NT2/D1 (cell line): ENCODE data around the gene UBE3C.

Experiments
- DNase-seq: peaks from one replicate; pipeline ENCODE4 v3.0.0-alpha.2; 2011; ENCODE audit warnings: low read depth, low spot score
- H3K27me3 ChIP-seq: 2 replicates; pipeline ENCODE4 v1.6.0; 2011; ENCODE audit warnings: mild to moderate bottlenecking; ENCODE audit not compliant: insufficient read length, insufficient read depth
- H3K36me3 ChIP-seq: 2 replicates; pipeline ENCODE4 v1.6.1; 2011; ENCODE audit warnings: mild to moderate bottlenecking, low read length, mixed read lengths; ENCODE audit not compliant: insufficient read depth, insufficient read length
- H3K4me1 ChIP-seq: 2 replicates; pipeline ENCODE4 v1.5.1; 2011; ENCODE audit not compliant: insufficient read depth, insufficient read length
- H3K4me3 ChIP-seq: 2 replicates; pipeline ENCODE4 v1.5.1; 2011; ENCODE audit warnings: low read depth; ENCODE audit not compliant: insufficient read length
- H3K9ac ChIP-seq: 2 replicates; pipeline ENCODE4 v1.6.0; 2011; ENCODE audit warnings: low read depth; ENCODE audit not compliant: insufficient read length
- H3K9me3 ChIP-seq: 2 replicates; pipeline ENCODE4 v1.5.1; 2011; ENCODE audit warnings: mild to moderate bottlenecking, low read length; ENCODE audit not compliant: insufficient read depth
- SUZ12 ChIP-seq: IDR thresholded peaks from 2 replicates; pipeline ENCODE4 v1.6.1; 2011; ENCODE audit not compliant: insufficient read length, insufficient read depth; ENCODE audit errors: extremely low read depth
- YY1 ChIP-seq: IDR thresholded peaks from 2 replicates; pipeline ENCODE4 v1.6.1; 2011; ENCODE audit not compliant: insufficient read length, insufficient read depth
- ZNF274 ChIP-seq: IDR thresholded peaks from 2 replicates; pipeline ENCODE4 v1.6.1; 2011; ENCODE audit warnings: mild to moderate bottlenecking, low read depth, low read length

Gene UBE3C

GRCh38 chr7:157297185-157297584, 158.5 kb downstream of the UBE3C start:
- no peak overlapping the region for H3K9ac ChIP-seq
- TF ChIP-seq SUZ12 (no peak), YY1 (no peak), ZNF274 (no peak)
- H3K4me3 ChIP-seq: no peak overlapping the region
- DNase-seq: no peak
- no peaks in the 10 kb centered on the region for H3K36me3 ChIP-seq
- H3K27me3 ChIP-seq: no peaks in the 10 kb centered on the region
- H3K4me1 ChIP-seq: peaks cover 22% of the 10 kb centered on the region
- no peaks in the 10 kb centered on the region for H3K9me3 ChIP-seq

- Histone ChIP-seq H3K4me3 (no peak overlapping the region), H3K9ac (no peak overlapping the region), H3K36me3 (no peaks in the 10 kb centered on the region), H3K27me3 (no peaks in the 10 kb centered on the region), H3K9me3 (no peaks in the 10 kb centered on the region), H3K4me1 (peaks cover 12% of the 10 kb centered on the region)
- no peak for TF ChIP-seq ZNF274
- no peak for TF ChIP-seq YY1
- TF ChIP-seq SUZ12: no peak
- DNase-seq: no peak
Measured at GRCh38 chr7:157299317-157299612, 160.5 kb downstream of the UBE3C start.

GRCh38 chr7:157299613-157300368, 161.1 kb downstream of the UBE3C start:
- Histone ChIP-seq H3K4me1 (peaks cover 10% of the 10 kb centered on the region), H3K36me3 (no peaks in the 10 kb centered on the region), H3K27me3 (no peaks in the 10 kb centered on the region), H3K9ac (no peak overlapping the region), H3K4me3 (no peak overlapping the region), H3K9me3 (no peaks in the 10 kb centered on the region)
- no peak for TF ChIP-seq SUZ12
- no peak for TF ChIP-seq YY1
- TF ChIP-seq ZNF274: no peak
- no peak for DNase-seq

- H3K4me1 ChIP-seq: peaks cover 9% of the 10 kb centered on the region
Measured at GRCh38 chr7:157300369-157300825, 161.7 kb downstream of the UBE3C start.

DNA sequence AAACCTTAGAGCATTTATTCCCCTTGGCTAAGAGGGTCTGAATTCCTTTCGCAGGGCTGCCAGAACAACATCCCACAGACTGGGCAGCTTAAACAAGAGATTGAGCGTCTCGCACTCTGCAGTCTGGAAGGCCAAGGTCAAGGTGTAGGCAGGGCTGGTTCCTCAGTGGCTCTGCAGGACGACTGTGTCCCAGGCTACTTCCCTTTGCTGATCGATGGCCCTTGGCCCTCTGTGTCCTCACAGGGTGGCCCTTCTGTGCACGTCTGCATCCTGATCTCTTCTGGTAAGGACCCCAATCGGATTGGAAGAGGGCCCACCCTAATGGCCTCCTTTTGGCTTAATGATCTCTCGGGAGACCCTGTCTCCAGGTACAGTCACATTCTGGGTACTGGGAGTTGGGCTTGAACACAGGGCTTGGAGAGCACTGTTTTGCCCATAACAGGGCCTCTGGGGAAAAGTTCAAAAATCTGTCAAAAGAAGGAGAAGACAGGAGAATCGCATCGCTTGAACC, 162.9 kb downstream of the UBE3C start:
- no peak for TF ChIP-seq SUZ12
- TF ChIP-seq YY1: no peak
- TF ChIP-seq ZNF274: no peak
- Histone ChIP-seq H3K4me3 (no peak overlapping the region), H3K36me3 (no peaks in the 10 kb centered on the region), H3K9me3 (no peaks in the 10 kb centered on the region), H3K27me3 (no peaks in the 10 kb centered on the region), H3K4me1 (peaks cover 9% of the 10 kb centered on the region), H3K9ac (no peak overlapping the region)
- DNase-seq: no peak

More at GRCh38 chr7:157300369-157300825, 161.7 kb downstream of the UBE3C start:
- H3K9me3 ChIP-seq: no peaks in the 10 kb centered on the region
- H3K4me3 ChIP-seq: no peak overlapping the region
- H3K27me3 ChIP-seq: no peaks in the 10 kb centered on the region
- H3K36me3 ChIP-seq: no peaks in the 10 kb centered on the region
- DNase-seq: no peak
- TF ChIP-seq YY1 (no peak), ZNF274 (no peak), SUZ12 (no peak)
- no peak overlapping the region for H3K9ac ChIP-seq

GRCh38 chr7:157306846-157307838, 168.4 kb downstream of the UBE3C start:
- no peaks in the 10 kb centered on the region for H3K27me3 ChIP-seq
- H3K9ac ChIP-seq: no peak overlapping the region
- H3K36me3 ChIP-seq: no peaks in the 10 kb centered on the region
- H3K4me3 ChIP-seq: no peak overlapping the region
- TF ChIP-seq ZNF274: no peak
- H3K9me3 ChIP-seq: no peaks in the 10 kb centered on the region
- H3K4me1 ChIP-seq: peaks cover 12% of the 10 kb centered on the region
- DNase-seq: no peak

- no peaks in the 10 kb centered on the region for H3K36me3 ChIP-seq
- no peak overlapping the region for H3K4me3 ChIP-seq
- no peak overlapping the region for H3K9ac ChIP-seq
- TF ChIP-seq SUZ12: no peak
- no peak for TF ChIP-seq ZNF274
- TF ChIP-seq YY1: no peak
- peaks cover 12% of the 10 kb centered on the region for H3K4me1 ChIP-seq
- H3K9me3 ChIP-seq: no peaks in the 10 kb centered on the region
- no peaks in the 10 kb centered on the region for H3K27me3 ChIP-seq
- peak; percentile 95 for DNase-seq
Measured at GRCh38 chr7:157309988-157310668, 171.4 kb downstream of the UBE3C start.
